ENCODE results near the gene LOXL1.

LOXL1 gene, protein sequence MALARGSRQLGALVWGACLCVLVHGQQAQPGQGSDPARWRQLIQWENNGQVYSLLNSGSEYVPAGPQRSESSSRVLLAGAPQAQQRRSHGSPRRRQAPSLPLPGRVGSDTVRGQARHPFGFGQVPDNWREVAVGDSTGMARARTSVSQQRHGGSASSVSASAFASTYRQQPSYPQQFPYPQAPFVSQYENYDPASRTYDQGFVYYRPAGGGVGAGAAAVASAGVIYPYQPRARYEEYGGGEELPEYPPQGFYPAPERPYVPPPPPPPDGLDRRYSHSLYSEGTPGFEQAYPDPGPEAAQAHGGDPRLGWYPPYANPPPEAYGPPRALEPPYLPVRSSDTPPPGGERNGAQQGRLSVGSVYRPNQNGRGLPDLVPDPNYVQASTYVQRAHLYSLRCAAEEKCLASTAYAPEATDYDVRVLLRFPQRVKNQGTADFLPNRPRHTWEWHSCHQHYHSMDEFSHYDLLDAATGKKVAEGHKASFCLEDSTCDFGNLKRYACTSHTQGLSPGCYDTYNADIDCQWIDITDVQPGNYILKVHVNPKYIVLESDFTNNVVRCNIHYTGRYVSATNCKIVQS

GRCh38 chr15:73926219-73927002 lies at the start of gene LOXL1:
Gene LOXL1, plus strand, starts transcription at chr15:73926462. Its CDS starts 322 bp downstream, at chr15:73926784.
- peak; percentile 72 for DNase-seq

DNA sequence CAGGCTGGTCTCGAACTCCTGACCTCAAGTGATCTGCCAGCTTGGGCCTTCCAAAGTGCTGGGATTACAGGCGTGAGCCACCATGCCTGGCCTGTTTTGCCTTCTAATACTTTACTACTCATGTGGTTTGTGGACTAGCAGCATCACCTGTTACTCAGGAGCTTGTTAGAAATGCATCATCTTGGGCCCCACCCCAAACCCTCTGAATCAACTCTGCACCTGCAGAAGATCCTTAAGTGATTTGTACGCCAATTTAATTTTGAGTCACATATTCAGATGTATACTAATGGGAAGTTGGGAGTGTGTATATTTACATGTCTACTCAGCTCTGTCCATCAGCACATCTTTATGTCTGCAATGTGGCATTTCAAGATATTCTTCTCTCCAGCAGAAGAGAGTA lies 46.8 kb upstream of the LOXL1 start:
- DNase-seq, result no peak

DNA sequence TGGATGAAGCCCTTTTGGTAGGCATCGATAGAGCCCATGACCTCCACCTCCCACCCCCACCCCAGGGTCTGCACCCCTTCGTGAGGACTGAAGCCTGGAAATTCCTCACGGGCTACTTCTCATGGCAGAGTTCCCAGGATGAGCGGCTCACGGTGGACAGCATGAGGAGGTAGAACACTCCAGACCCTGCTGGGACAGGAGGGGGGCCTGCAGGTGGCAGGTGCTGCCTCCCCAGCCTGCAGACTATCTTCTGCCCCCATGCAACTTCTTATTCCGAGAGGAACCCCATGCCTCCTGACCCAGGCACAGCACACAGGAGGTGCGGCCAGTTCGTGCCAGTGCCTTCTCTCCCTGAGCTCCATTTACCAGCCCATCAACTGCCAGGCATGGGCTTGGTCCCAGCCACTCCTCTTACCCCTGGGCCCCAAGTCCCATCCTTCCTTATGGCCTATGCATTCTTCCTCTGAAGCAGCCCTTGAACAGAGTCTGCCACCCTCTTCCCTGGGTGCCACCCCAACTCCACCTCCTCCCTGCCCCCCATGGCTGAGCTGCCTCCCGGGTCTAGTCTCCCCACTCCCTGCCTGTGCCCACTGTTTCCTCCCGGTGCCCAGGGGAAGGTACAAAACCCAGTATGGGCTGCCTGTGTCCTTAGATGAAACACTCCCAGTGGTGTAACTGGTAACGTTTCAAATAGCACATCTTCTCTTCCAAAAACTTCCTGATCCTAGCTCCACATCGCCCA lies 44.5 kb upstream of the LOXL1 start:
- DNase-seq, result no peak

- no peak for DNase-seq
Observed at GRCh38 chr15:73882761-73883419, 43.4 kb upstream of the LOXL1 start.

GRCh38 chr15:73884159-73884558 lies 42.1 kb upstream of the LOXL1 start:
- no peak for DNase-seq

DNA sequence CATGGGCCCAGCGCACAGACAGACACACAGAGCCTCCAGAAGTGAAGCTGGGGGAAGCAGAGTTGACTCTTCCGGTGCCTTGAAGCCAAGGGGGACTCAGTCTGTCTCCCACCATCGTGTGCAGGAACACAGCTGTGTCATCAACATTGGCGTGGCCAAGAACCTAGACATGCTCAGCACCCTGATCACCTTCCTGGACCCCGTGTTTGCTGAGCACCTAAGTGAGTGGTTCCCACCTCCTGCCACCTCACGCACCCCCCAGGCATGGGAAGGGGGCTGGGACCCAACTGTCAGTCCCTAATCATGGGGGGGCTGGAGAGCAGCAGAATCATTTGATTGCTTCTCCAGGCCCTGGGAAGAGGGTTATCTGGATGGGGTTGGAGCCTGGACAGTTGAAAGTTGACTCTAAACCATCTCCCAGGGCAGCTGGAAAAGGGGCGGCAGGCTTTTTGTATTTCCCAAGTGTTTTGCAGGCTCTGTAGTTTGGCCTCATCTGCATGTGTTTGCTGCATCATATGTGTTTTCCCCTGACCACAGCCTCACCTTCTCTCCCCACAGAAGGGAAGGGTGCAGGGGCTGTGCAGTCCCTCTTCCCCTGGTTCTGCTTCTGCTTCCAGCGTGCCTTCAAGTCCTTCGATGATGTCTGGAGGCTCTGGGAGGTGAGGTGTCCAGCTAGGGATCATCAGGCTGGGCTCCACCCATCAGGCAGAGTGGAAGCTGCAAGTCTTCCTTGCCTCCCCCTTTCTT lies 40.1 kb upstream of the LOXL1 start:
- DNase-seq, result no peak

DNA sequence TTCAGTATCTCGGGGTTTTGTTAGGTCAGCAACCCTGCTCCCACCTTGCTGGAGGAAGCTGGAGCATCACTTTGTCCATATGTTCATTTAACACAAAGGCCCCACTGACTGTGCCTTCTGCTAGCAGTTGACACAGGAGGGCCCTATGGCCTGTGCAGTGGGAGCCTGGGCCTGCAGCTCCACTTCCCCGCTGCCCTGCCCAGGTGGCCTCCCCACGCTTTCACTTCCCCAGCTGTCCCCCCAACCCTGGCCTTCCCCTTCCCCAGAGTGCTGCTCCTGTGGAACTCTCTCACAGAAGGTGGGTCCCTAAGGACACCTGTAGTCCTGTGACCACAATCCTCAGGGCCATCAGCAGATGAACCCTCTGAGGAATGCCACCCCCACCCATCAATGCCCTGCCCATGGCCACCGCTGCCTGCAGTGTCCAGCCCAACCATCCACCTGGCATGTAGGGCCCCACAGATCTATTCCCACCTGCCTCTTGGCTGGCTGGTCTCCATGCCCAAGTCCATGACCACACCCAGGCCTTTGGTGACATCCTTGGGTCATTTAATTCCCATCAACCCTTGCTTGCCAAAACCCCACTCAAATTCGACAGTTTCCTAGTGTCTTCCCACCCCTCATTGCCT lies 39.4 kb upstream of the LOXL1 start:
- no peak for DNase-seq

GRCh38 chr15:73887481-73887880 lies 38.8 kb upstream of the LOXL1 start:
- DNase-seq, result no peak

DNA sequence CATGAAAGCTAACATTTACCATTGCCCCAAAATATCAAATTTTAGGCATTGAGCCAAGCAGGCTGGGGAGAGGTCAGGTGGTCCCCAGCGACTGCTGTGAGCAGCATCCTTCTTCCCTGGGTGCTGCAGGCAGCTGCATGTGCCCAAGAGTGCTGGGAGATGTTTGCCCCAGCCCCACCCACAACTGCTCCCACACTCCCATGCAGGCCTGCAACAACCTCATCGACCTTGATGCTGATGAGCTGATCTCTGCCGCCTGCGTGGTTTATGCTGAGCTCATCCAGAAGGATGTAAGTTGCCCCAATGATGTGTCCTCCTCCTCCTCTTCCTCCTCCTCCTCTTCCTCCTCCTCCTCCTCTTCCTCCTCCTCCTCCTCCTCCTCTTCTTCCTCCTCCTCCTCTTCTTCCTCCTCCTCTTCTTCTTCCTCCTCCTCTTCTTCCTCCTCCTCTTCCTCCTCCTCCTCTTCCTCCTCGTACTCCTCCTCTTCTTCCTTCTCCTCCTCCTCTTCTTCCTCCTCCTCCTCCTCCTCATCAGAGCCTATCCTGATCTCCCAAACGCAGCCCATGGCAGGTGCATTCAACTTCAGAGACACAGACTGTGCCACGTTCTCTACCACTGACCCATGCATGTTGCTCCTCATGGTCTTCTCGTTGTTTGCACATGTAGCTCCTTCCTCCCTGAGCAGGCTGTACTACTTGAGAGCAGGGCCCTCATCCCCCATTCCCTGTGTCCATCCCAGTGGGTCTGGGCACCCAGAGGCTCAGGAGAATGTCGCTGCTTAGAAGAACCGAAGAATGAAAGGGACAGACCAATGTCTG lies 37.8 kb upstream of the LOXL1 start:
- DNase-seq, result no peak

- no peak for DNase-seq
Observed at GRCh38 chr15:73889053-73889761, 37.1 kb upstream of the LOXL1 start.

DNA sequence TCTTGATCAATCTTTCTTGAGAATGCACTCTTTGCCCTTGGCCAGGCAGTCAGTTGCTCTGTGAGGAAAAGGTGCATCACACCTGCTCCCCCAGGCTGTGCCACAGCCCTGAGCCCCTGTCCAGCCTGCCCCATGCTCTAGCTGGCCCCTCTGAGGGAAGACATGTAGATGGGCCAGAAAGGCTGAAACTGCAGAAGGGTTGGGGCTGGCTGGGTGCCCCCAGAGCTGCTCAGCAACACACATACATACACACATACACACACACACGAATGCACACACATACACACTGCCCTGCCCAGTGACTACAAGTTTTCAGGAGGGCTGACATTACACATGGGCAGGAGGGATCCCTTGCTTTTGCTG lies 36.5 kb upstream of the LOXL1 start:
- DNase-seq, result no peak

- DNase-seq, result no peak
Observed at GRCh38 chr15:73891328-73892315, 34.6 kb upstream of the LOXL1 start.

- DNase-seq, result no peak
Observed at GRCh38 chr15:73892446-73893226, 33.6 kb upstream of the LOXL1 start.

DNA sequence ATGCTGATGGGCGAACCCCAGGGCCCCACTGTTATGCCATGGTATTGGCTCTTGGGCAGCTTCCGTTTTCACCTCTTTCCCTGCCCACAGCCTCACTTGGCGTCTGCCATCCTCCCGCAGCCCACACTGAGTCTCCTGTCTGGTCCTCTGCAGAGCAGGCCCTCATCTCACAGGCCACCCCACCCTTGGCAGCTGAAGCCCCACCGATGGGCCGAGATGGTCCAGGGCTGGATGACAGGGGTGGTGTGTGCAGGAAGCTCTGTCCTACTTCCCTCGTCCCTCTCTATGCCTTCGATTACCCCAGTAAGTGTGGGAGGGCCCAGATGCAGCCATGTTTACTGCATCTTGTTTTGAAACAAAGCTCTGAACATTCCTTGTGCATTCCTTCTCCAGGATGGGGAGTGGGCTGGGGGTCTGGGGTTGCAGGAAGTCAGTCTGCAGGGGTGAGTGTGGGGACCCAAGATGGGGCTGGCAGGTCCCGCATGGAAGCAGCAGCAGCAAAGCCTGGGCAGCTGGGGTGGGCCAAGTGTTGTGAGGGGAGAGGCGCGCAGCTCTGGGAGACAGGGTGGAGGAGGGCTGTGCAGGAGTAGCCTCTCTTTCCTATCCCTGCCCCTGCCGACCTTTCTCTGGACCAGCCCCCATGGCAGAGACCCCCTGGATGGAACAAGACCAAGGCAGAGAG lies 32.0 kb upstream of the LOXL1 start:
- no peak for DNase-seq

- no peak for DNase-seq
Observed at GRCh38 chr15:73897441-73898261, 28.6 kb upstream of the LOXL1 start.

Measured in NCI-H345 (cell line).